H1 (cell line): ENCODE results near the gene CNNM4. TPM values are rescaled to one million over a fixed set of nuclear protein-coding genes. Genes with fewer than 3 reads are reported as not detected.

Experiments used
- ATF3 ChIP-seq: IDR thresholded peaks from 2 replicates; pipeline ENCODE4 v1.6.1; 2011; ENCODE audit warnings: low read depth, mild to moderate bottlenecking, low read length; ENCODE audit not compliant: insufficient read depth
- CHD2 ChIP-seq: IDR thresholded peaks from 2 replicates; pipeline ENCODE4 v1.6.1; 2012; ENCODE audit warnings: low read length, improper control_type of control experiment
- CTCF ChIP-seq, 3 experiments: IDR thresholded peaks; 1 replicate in 2 of 3; 2 replicates in 1 of 3; pipeline versions ENCODE4 v1.5.1 to v1.6.1; 2011; ENCODE audit warnings: low read length in 3 of 3, mild to moderate bottlenecking in 3 of 3, inconsistent platforms in 2 of 3, low read depth in 1 of 3, moderate library complexity in 1 of 3; ENCODE audit not compliant: insufficient read depth in 1 of 3; ENCODE audit errors: control extremely low read depth in 1 of 3
- EGR1 ChIP-seq: IDR thresholded peaks from 2 replicates; pipeline ENCODE4 v1.6.1; 2011; ENCODE audit warnings: low read depth, low read length, borderline replicate concordance
- HDAC2 ChIP-seq, 2 experiments: fragments of 300-600 bp in 1 of 2; sonication (generic) in 1 of 2; IDR thresholded peaks; 2 replicates each; pipeline ENCODE4 v1.6.1; 2011 to 2012; ENCODE audit warnings: low read depth in 2 of 2, low read length in 2 of 2, mild to moderate bottlenecking in 2 of 2, moderate library complexity in 2 of 2, borderline replicate concordance in 1 of 2, inconsistent platforms in 1 of 2
- KDM4A ChIP-seq: IDR thresholded peaks from one replicate; pipeline ENCODE4 v1.7.1; 2012; ENCODE audit warnings: low read depth, mild to moderate bottlenecking, moderate library complexity, low read length, inconsistent platforms; ENCODE audit not compliant: severe bottlenecking
- SP1 ChIP-seq: IDR thresholded peaks from 2 replicates; pipeline ENCODE4 v1.6.1; 2011; ENCODE audit warnings: low read depth, low read length
- polyA plus RNA-seq, 7 experiments: library from polyadenylated mRNA; depleted of rRNA in 3 of 7; stranded (reverse) in 5 of 7; unstranded in 2 of 7; fragments of >200 nt in 5 of 7; fragments of 200-250 nt in 2 of 7; gene quantifications; 1 replicate in 5 of 7; 2 replicates in 1 of 7; 4 replicates in 1 of 7; pipeline versions ENCODE4 v1.2.1 to v1.2.3, GENCODE V29; 2011 to 2013; ENCODE audit warnings: missing spikeins in 2 of 7, mixed read lengths in 2 of 7
- total RNA-seq: library from RNA; stranded (reverse); fragmentation: NEBNext Ultra II Directional; extraction: Animal tissue kit (Norgen Biotek cat#: 25700); gene quantifications from 2 replicates; pipeline ENCODE4 v1.2.1, GENCODE V29; 2021

Gene CNNM4
- total and polyA plus RNA-seq, 2 of the 8 experiments (the other 6 are each of a cell fraction or from before 2014, with no cell fraction given), result 10.3 to 11.0 TPM

GRCh38 chr2:96859681-96860064, 99.0 kb downstream of the CNNM4 start (continued):
- TF ChIP-seq KDM4A (no peak), HDAC2 (IDR thresholded peaks at IDR 0.05; ENCODE audit: borderline replicate concordance in 1 of 2, low read depth in 2 of 2, low read length in 2 of 2) (no peak), EGR1 (no peak), SP1 (no peak), ATF3 (no peak), CTCF (IDR thresholded peaks at IDR 0.05; ENCODE audit: control extremely low read depth in 1 of 3, insufficient read depth in 1 of 3, low read depth in 1 of 3, low read length in 3 of 3) (no peak), CHD2 (no peak)
